Limb (tissue), 2 donors: ENCODE data around the gene WT1.
A peak's percentile ranks its signal among the peaks of the same experiment; 100 is the strongest.
"Not testable (repeated sequence)": the region's sequence is repeated elsewhere in the genome, so short reads cannot be mapped to it uniquely, and the experiment has no call there.

Experiments used
- DNase-seq, 2 donors: peaks; one replicate each; pipeline ENCODE4 v3.0.0-alpha.2; 2016; ENCODE audit errors: extremely low spot score in 2 of 2

WT1 gene

GRCh38 chr11:32388871-32389770, 46.2 kb downstream of the WT1 start:
- DNase-seq: no peak

GRCh38 chr11:32388365-32388764, 47.0 kb downstream of the WT1 start:
- no peak for DNase-seq

GRCh38 chr11:32387411-32387810, 47.9 kb downstream of the WT1 start:
- no peak for DNase-seq

GRCh38 chr11:32386770-32387377, 48.5 kb downstream of the WT1 start:
- no peak for DNase-seq

GRCh38 chr11:32385998-32386397, 49.3 kb downstream of the WT1 start:
- DNase-seq: no peak

GRCh38 chr11:32382339-32383049, 52.8 kb downstream of the WT1 start:
- no peak for DNase-seq

- DNase-seq: no peak
Observed at GRCh38 chr11:32381179-32381578, 54.2 kb downstream of the WT1 start.

- DNase-seq: no peak
Observed at GRCh38 chr11:32379719-32380118, 55.6 kb downstream of the WT1 start.

- DNase-seq: no peak
Observed at GRCh38 chr11:32375826-32376225, 59.5 kb downstream of the WT1 start.

GRCh38 chr11:32374261-32374711, 61.1 kb downstream of the WT1 start:
- DNase-seq: peak in 1 of 2 donors; percentile 38

GRCh38 chr11:32369987-32370386, 65.4 kb downstream of the WT1 start:
- not testable (repeated sequence) for DNase-seq

GRCh38 chr11:32366666-32367065, 68.7 kb downstream of the WT1 start:
- no peak for DNase-seq

- DNase-seq: no peak
Observed at GRCh38 chr11:32365192-32365591, 70.1 kb downstream of the WT1 start.

GRCh38 chr11:32358729-32359128, 76.6 kb downstream of the WT1 start:
- DNase-seq: no peak

- DNase-seq: no peak
Observed at GRCh38 chr11:32353884-32354283, 81.5 kb downstream of the WT1 start.

GRCh38 chr11:32348502-32348901, 86.8 kb downstream of the WT1 start:
- DNase-seq: no peak

GRCh38 chr11:32344946-32345345, 90.4 kb downstream of the WT1 start:
- DNase-seq: no peak

- no peak for DNase-seq
Observed at GRCh38 chr11:32343325-32344008, 91.9 kb downstream of the WT1 start.

GRCh38 chr11:32341620-32342613, 93.4 kb downstream of the WT1 start:
- DNase-seq: peak in 1 of 2 donors; percentile 27

- DNase-seq: no peak
Observed at GRCh38 chr11:32340181-32340580, 95.2 kb downstream of the WT1 start.
